ENCODE results near the gene DMD.

GRCh38 chrX:31570658-31571057 lies 1640.7 kb downstream of the DMD start:
- TF ChIP-seq CTCF (IDR thresholded peaks at IDR 0.05) (no peak), POLR2A (IDR thresholded peaks at IDR 0.05) (no peak)

All from ovary (tissue), 3 donors.